Stimulated activated naive CD8-positive, alpha-beta T cell treated with anti-CD3 and anti-CD28 coated beads, Interleukin-15, Interleukin-2, amounts not matched to agents 100 U/mL and 50 U/mL, for 24 hours (primary cell): ENCODE data around the gene CDKN1B.
"Not testable (repeated sequence)": the region's sequence is repeated elsewhere in the genome, so short reads cannot be mapped to it uniquely, and the experiment has no call there.

Source experiments
- ATAC-seq: fragments of 150-1000 bp; cut with Tn5 transposase; one replicate; pipeline ENCODE4 v1.10.0; 2021
- DNase-seq: peaks from one replicate; pipeline ENCODE4 v3.0.0; 2021

The CDKN1B gene

DNA sequence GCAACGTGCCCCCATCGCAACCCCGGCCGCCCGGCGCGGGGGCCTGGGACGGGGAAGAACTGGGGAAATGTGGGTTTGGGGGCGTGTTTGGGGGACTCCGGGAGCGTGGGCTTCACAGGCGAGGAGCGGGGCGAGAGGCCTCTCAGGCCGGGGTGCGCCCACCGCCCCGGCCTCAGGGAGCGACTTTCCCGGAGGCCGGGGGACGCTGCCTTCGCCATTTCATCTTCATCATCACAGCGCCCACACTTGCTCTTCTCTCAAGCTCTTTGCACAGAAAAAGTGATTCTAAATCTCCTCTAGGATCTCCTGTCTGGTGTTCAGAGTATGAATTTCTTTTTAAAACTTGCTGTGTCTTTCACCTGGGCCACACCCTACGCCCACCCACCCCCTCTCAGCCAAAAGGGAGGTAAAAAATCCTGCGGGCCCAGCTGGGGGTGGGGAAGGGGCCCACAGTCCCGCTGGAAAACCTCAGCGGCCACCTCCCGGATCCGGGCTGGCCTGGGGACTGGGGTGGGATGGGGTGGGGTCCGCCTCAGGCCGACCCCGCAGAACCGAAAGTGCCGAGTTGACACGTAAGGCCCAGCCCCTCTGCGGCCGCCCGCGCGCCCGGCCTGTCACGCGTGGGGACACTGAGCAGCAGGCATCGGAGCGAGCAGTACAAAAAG is 7.4 kb downstream of the CDKN1B start:
- peak; percentile 0 for ATAC-seq
- no peak for DNase-seq

DNA sequence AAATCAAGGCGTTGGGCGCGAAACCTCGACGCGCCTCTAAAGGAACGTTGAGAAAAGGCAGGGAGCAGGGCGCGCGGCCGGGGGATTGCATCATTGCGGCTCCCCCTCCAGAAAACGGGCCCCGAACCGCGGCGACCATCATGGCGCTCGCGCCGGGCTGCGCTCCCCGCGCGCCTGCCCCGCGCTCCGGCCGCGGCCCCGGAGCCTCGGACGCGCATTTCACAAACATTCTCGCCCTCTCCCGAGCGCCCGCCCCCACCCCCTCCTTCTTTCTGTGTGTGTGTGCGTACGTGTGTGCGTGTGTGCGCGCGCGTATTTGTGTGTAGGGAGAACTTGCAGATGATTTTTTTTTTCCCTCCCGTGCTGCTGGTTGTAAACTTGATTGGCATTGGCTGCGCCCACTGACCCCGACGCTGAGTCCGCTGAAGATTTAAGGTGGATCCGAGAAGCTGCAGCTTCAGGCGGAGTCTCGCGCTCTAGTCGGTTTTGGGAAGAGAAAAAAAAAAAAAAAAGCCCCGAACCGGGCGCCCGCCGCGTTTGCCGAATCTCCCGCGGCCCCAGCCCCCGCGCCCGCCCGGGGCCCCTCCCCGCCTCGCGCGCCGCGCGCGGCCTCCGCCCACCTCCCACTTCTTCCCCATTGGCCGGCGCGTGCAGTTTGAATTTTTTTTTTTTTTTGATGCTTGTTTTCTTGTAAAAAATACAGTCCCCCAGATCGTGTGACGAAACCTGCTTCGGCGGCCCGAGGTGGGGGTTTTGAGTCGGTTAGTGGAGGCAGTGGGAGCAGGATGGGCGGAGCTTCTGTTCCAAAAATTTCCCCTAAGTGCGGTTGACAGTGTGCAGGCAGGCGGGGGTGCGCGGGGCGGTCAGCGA is 8.2 kb downstream of the CDKN1B start:
- DNase-seq = peak; percentile 91

DNA sequence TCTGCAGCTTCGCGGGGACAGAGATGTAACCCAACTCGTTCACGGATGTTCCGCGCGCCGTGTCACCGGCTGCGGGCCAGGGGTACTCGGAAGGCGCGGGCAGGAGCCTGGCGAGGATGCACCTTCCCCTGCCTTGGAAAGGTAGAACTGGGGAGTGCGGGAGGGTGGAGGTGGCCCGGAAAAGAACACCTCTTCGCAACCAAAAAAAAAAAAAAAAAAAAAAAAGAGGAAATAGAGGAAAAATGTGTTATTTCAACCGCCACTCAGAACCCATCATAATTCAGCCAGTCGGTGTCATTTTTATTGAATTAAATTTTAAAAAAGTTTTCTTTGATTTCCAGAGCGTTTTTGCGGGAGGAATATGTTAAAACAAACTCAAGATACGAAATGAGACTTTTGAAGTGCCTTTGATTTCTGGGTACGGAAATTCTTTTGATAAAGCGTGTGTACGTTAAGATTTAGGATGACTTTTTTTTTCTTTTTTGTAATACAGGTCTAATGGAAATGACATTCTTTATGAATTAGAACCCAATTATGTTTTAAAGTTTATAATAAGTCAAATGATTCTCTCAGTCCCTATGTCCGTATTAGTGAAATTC is 8.9 kb downstream of the CDKN1B start:
- DNase-seq (no peak), ATAC-seq (no peak)

More for the DNA sequence above, 8.2 kb downstream of the CDKN1B start:
- ATAC-seq = peak; percentile 69

DNA sequence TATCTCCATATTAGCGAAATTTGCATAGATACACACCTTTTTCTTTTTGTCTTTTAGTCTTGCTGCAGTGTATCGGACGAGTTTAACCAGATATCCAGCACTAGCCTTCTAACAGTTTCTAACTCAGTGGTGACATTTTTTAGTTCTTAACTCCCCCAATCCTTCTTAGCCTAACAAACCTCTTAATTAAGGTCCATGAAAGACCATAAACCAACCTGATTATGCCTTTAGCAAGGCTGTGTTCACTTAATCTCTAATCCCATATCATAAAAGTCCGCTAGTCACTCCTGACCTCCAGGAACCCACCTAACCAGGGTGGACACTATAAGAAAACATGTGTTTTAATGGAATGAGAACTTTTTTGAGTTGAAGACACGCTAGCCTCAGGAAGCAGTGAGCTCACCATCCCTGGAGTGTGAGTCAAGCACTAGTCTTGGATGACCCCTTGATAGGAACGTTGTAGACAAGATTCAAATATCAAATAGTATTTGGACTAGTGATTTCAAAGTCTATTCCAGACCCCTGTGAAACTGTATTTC is 9.5 kb downstream of the CDKN1B start:
- DNase-seq = no peak
- ATAC-seq = no peak

DNA sequence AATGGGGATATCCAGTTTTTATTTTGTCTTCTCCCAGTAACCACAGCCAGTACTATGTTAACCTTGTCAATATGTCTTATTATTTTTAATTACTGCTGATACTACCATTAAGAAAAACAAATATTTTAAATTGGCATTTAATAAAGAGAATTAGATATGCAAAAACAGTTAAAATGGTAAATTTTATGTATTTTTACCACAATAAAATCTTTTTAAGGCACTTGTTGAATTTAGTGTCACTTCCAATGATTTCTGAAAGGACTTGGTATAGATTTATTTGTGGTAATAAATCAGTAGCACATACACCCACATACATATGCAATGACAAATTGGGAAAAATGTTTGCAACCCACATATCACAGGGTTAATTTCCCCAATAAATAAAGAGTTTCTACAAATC is 14.0 kb downstream of the CDKN1B start:
- no peak for DNase-seq
- ATAC-seq = no peak

DNA sequence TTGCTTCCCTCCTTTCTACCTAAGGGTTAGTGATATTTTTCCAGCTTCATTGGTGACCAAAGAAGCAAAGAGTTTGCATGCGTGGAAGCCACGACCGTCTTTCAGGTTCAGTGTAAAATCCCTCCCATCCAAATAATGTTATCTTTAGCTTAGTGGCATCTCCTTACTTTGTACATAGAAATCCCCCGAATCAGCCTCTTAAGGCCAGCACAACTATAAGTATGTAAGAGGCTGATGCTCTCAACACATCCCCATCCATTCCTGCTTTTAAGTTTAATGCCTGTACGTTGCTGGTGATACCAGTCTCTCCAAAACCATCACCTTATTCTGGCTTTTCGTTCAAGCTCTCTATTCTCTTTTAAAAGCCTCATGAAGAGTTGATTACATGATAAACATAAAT is 14.6 kb downstream of the CDKN1B start:
- DNase-seq (no peak), ATAC-seq (no peak)

DNA sequence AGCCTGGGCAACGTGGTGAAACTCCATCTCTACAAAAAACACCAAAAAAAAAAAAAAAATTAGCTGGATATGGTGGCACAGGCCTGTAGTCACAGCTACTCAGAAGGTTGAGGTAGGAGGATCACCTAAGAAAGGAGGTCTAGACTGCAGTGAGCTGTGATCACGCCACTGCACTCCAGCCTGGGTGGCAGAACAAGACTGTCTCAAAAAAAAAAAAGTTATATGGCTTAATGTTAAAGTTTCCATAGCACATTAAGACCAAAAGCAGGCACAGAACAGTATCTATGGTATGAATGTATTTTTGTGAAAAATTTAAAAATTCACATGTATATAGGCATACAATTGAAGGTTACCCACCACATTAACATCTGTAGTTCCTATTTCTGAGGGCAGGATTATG is 15.9 kb downstream of the CDKN1B start:
- no peak for DNase-seq
- no peak for ATAC-seq

DNA sequence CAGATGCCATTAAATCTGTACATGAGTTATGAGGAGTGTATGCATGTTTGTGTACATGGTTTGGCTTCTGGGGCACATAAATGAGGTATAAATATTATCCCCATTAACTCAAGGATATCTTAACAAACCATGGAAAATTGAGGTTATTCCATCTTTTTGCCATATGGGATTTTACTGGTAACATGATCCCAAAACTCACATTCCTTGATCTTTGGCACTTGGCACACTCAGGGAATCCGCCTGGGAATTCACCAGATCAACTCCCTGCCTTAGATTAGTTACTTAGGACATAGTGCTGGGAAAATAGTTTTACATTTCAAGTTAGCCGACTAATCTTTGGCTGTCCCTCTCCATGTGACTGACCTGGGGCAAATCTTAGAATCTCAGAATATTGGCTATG is 16.9 kb downstream of the CDKN1B start:
- ATAC-seq (no peak), DNase-seq (no peak)

DNA sequence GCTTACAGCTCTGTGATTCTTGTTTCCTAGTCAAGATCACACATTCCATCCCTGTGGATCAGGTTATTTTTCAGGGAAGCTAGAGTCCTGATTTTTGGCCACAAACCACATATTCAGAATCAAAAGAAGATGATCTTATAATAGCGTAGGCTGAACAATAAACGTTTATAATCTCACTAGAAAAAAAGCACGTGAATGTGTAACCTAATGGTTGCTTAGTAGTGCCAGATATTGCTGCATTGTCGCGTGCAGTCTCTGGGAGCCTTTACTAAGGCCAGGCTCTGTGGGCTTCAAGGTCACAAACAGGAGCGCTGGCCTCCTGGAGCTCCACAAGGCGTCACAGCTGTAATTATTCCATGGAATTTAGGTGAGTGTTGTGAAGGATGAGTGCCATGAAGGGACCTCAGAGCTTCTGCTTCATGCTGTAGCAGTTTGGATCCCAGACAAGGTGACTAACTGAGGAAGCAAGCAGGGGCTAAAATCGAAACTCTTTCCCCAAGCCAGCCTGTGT is 17.4 kb downstream of the CDKN1B start:
- ATAC-seq = no peak
- DNase-seq = no peak

DNA sequence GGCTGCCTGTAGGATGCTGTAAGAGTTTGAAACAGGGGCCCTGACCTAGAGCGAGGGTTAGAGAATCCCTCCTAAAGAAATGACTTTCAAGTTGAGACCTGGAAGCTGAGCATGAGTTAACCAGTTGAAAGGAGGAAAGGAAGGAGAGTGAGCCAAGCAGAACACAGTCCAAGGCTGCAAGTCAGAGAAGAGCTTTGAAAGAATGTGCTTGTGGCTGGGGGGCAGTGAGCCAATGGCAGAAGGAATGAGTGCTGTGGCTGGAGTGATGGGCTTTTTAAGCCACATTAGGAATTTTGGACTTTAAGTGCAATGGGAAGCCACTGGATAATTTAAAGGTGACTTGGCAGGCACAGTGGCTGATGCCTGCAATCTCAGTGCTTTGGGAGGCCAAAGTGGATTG is 18.1 kb downstream of the CDKN1B start:
- DNase-seq (no peak), ATAC-seq (no peak)

DNA sequence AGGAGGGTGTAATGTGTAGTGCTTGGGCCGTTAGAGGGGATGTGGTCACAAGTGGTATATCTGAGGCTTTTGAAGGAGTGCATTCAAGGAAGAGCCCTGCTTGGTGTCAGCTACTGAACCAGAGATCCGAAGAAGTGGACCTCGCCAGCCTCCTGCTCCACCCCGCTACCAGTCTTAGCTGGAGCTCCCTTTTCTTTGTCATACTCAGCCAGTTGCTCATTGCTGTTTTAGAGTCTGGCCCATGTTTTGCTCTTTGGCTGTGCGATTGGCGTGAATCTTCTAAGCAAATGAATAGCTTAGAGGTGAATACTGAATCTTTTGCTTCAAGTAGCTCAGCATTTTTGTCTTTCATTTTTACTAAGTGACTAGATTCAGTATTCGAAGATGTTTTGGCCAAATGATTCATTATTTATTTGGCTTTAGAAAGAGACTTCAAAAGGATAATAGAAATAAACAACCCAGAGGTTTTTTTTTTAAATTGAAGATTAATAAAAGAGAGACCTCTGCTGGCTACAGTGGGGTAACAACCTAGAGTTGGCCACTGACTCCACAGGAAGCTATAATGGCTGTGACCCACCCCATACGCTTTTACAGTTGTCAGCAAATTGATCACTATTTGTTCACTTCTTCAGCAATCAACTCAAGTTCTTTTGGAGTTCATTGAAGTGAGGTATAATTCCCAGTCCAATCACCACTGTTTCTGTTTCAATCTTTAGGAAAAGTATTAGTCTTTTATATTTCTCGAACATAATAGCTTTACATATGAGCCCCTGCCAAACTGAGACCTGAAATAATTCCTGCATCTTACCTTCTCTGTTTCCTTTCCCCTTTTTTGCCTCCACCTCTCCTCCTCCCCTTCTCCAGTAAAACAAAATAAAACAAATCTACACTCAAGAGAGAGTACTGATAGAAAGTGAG is 19.9 kb downstream of the CDKN1B start:
- ATAC-seq (peak; percentile 88), DNase-seq (peak; percentile 26)

DNA sequence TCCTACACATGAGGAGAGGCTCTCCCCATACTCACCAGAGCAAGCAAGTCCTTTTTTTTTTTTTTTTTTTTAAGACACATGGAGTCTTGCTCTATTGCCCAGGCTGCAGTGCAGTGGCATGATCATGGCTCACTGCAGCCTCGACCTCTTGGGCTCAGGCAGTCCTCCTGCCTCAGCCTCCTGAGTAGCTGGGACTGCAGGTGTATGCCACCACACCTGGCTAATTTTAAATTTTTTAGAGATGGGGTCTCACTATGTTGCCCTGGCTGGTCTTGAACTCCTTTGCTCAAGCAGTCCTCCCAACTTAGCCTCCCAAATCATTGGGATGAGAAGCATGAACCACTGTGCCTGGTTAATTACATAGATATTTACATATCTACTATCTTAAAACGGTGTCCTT is 21.0 kb downstream of the CDKN1B start:
- DNase-seq, ATAC-seq: not testable (repeated sequence)

DNA sequence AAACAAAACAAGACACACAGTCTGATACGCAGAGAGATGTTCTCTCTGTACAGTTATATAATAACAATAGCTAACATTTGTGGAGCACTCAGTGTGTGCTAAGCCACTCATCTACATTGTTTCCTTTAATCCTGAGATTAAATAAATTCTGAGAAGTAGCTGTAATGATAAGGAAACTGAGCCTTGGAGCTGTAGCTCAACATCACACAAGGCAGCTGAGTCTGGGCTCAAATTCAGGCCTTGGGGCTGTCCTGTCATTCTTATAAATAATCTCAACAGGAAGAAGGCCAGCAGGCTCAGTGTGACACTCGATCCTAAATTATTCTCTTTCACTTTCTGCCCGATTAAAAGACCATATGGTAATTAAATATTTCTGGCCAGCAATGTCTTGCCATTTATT is 24.5 kb downstream of the CDKN1B start:
- ATAC-seq = no peak
- no peak for DNase-seq

DNA sequence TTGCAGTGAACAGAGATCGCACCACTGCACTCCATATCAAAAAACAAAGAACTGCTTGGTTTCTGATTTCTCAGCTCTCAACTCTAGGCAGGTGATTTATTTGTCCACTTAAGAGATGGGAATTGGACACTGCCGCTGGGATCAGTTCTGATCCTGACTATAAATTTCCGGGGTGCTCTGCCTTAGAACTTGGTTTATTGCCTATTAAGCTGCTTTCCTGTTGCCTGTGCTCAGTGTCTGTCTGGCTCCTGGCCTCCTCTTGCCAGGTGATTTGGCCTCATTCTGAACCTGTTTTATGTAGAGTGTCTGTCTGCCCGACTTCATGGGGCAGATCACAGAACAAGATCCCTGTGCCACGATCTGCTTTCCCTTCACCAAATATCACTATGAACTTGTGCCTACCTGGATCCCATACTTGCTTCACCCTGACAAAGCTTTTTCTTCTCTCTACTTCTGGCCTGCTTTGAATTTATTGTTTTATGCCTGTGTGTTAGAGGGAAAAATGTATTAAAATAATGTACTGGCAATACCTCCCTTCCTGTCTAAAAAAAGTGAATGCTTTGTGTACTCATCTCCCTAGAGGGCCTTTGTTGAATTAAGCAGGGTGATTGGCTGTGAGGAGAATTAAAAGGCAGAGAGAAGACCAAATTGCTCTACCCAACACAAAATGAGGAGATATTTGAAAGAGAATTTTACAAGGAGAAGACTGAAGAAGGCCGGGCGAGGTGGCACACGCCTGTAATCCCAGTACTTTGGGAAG is 27.6 kb downstream of the CDKN1B start:
- DNase-seq (no peak), ATAC-seq (no peak)

DNA sequence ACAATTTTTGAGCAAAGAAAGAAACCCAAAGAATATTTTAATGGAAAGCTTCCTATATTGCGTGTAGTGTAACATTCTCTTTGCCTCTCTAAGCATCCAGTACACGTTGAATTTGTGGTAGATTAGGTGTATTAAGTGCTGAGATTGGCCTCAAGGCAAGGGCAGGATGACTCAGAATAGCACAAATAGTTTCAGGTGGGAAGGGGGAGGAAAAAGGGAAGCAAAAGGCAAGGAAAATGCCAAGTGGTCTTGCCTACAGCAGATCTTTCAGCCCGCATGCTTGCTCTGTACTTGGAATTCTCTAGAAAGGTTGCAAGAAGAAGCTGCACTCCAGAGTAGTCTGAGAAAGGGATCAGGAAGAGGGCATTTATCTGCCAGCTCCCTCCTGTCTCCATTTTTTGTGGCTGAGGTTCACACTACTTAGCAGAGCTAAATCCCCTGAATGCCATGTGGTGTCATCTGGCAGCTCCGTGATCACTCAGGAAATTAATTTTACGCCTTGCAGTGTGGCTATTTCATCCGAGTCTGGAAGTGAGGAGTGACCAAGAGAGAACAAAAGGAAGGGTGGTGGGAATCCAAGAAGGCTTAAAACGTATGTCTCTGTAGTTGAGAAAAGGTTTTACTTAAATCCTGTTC is 28.5 kb downstream of the CDKN1B start:
- DNase-seq (no peak), ATAC-seq (no peak)

DNA sequence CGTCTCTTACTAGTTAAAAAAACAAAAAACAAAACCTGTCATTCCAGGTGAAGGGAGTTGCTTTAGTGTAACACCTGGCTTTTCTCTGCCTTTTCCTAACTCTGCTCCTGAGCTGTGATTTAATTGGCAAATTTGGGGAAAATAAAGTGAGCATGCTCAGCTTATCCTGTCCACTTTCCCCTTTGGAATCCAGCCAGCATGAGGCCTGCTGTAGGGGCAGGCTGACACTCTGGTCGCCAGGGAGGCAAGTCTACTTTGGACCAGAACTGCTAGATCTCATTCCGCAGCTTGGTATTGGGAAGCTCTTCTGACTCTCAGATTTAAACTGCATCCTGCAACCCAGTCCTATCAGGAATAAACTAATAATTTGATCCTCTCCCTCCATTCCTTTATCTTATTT is 30.1 kb downstream of the CDKN1B start:
- DNase-seq = no peak
- no peak for ATAC-seq

DNA sequence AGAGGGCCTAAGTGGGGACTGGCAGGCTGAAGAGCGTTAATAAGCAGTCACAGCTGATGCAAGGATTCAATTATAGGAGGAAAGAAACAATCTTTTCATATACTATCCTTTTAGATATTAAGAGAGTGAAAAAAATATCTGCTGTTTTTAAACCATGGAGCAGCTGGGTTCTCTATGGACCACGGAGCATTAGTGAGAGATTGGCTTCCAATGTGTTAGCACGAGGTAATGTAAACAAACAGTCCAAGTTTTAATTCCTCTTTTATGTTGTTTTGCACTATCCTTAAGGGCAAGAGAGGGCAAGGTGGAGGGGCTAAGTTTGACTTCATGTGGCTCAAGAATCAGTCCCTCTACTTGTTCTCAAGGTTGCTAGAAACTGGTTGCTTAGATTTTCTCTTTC is 30.9 kb downstream of the CDKN1B start:
- ATAC-seq (no peak), DNase-seq (no peak)

DNA sequence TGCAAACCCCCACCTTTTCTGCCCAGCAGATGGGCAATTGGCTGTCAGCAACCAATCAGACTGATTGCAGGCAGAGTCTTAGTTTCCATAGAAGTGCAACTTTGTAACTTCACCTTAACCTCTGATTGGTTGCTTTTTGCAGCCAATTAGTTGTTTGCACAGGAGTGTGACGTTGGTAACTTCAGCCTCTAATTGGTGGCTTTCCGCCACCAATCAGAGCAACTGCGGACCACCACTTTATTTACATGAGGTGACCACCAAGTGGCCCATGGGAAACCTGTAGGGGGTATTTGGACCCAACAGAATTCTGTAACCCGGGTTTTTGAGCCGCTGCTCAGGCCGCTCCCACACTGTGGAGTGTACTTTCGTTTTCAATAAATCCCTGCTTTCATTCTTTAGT is 32.3 kb downstream of the CDKN1B start:
- no peak for DNase-seq
- ATAC-seq = no peak

DNA sequence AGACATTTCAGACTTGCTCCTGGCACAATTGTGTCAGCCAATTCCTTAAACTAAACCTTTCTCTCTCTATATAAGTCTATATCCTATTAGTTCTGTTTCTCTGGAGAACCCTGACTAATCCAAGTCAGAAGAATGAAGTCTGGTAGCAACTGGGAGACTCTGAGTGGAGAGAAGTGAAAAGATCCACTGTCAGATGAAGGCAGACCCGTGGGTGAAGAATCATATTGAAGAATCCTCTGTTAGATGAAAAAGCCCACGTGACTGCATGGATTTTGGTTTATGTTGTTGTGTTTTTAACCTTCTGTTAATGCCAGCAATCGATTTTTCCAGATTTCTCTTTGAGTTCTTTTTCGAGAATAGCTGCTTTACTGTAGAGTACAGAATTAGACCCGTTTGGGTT is 38.8 kb downstream of the CDKN1B start:
- ATAC-seq (no peak), DNase-seq (no peak)

DNA sequence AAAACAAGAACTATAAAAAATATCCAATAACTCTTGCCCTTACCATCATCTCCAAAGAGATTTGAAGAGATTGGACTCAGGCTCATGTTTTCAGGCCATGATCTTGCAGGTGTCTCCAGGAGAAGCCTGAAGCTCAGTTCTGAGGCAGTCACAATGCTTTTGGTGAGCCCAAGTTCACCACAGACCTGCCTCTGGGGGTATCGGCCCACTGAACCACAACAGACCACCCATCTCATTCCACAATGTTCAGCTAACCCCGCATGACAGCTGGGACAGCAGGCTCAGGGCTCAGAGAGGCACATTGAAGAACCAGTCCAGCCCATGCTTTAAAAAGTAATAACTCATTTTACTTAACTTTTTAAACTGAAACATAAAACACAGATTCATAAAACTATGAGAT is 40.0 kb downstream of the CDKN1B start:
- ATAC-seq (no peak), DNase-seq (no peak)
